ENCODE results near the gene TMEM178B. TPM values are rescaled to one million over a fixed set of nuclear protein-coding genes. Genes with fewer than 3 reads are reported as not detected.
A peak's percentile ranks its signal among the peaks of the same experiment; 100 is the strongest.

The TMEM178B gene
- total and polyA plus RNA-seq, 2 experiments from 2014 or later = 0.39 to 0.46 TPM

DNA sequence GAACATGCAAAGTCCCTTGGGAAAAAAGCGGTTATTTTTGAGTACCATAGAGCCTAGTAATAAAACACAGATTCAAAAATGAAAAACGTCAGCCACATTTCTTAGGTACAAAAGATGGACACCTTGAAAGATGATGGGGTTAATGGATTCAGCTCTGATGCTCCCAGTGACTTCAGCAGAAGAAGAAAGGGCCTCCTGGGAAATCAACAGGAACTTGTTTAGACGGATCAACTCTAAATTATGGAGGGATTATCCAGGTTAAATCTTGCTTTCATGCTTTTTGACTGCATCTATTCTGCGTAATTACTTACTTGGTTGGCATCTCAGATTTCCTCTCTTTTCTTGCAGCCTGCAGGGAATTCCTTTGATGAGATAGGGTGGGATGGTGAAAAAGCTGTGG lies 82.5 kb downstream of the TMEM178B start:
- no peaks in the 10 kb centered on the region for H3K9me3 ChIP-seq (ENCODE audit: low read depth)
- TF ChIP-seq CTCF (IDR thresholded peaks at IDR 0.05; ENCODE audit: low read depth, low read length) = no peak
- H3K27ac ChIP-seq = no peak overlapping the region
- H3K36me3 ChIP-seq = no peaks in the 10 kb centered on the region
- no peaks in the 10 kb centered on the region for H3K4me1 ChIP-seq (ENCODE audit: low read depth)
- DNase-seq (ENCODE audit: low read depth in 1 of 2, low spot score in 1 of 2) = no peak
- H3K27me3 ChIP-seq = no peaks in the 10 kb centered on the region
- no peak overlapping the region for H3K4me3 ChIP-seq

DNA sequence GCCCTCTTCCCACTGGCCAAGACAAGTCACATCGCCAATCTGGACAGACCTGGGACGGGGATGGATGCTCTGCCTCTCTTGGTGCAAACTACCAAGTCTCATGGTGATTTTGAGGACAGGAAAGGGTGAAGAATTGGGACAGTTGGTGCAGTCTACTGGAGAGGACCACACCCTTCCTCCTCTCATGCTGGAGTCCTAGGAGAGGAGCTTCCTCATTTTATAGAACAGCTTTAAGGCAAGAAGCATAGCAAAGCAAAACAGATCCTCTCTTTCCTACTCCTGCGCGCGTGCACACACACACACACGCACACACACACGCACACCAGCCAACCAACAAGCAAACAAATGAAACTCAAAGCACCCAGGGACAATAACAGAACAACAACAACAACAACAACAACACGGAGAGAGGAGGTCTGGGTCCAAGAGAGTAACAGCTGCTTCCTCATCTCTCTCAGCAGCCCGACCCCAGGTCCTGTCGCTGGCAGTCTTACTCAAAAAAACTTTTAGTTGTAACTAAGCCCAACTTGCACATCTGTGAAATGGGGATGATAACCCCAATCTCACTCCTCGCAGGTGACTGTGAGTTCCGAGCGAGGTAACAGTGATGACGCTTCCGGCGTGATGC lies 83.4 kb downstream of the TMEM178B start:
- no peaks in the 10 kb centered on the region for H3K36me3 ChIP-seq
- no peaks in the 10 kb centered on the region for H3K27me3 ChIP-seq
- no peak for TF ChIP-seq CTCF (IDR thresholded peaks at IDR 0.05; ENCODE audit: low read depth, low read length)
- no peak overlapping the region for H3K4me3 ChIP-seq
- no peak for DNase-seq (ENCODE audit: low read depth in 1 of 2, low spot score in 1 of 2)
- no peaks in the 10 kb centered on the region for H3K4me1 ChIP-seq (ENCODE audit: low read depth)
- no peaks in the 10 kb centered on the region for H3K9me3 ChIP-seq (ENCODE audit: low read depth)
- H3K27ac ChIP-seq = no peak overlapping the region

GRCh38 chr7:141158561-141158960 lies 84.7 kb downstream of the TMEM178B start:
- Histone ChIP-seq H3K9me3 (ENCODE audit: low read depth) (no peaks in the 10 kb centered on the region), H3K27me3 (no peaks in the 10 kb centered on the region), H3K36me3 (no peaks in the 10 kb centered on the region), H3K4me3 (no peak overlapping the region), H3K27ac (no peak overlapping the region), H3K4me1 (ENCODE audit: low read depth) (no peaks in the 10 kb centered on the region)
- DNase-seq (ENCODE audit: low read depth in 1 of 2, low spot score in 1 of 2) = peak in 1 of 2 donors; percentile 83
- no peak for TF ChIP-seq CTCF (IDR thresholded peaks at IDR 0.05; ENCODE audit: low read depth, low read length)

DNA sequence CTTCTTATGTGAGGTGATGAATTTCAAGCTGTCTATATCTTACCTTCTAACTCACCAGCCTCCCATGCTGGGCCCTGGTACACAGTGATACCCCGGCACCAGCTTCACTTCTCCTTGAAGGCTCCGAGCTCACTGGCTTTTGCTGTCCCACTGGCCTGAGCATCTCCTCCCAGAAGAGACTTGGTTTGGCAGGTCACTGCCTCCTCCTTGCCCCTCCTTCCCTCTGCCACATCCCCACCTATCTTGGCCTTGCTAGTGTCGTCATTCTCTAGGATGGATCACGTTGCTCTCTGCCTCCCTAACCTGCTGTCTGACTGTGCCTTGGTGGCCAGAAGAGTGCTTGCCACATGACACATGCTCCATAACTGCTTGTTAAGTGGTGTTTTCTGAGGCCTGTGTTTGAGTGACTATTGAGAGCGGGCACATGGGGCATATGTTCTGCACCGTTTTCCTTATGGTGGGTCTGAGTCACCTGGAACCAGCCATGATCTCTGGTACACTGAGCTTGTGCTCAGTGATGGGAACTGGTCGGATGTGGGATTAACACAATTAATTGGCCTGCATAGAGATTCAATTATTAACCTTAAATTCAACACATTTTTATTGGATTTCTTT lies 86.5 kb downstream of the TMEM178B start:
- Histone ChIP-seq H3K36me3 (no peaks in the 10 kb centered on the region), H3K4me3 (no peak overlapping the region), H3K4me1 (ENCODE audit: low read depth) (no peaks in the 10 kb centered on the region), H3K27ac (no peak overlapping the region), H3K9me3 (ENCODE audit: low read depth) (no peaks in the 10 kb centered on the region), H3K27me3 (no peaks in the 10 kb centered on the region)
- no peak for TF ChIP-seq CTCF (IDR thresholded peaks at IDR 0.05; ENCODE audit: low read depth, low read length)
- DNase-seq (ENCODE audit: low read depth in 1 of 2, low spot score in 1 of 2) = no peak

GRCh38 chr7:141161550-141162535 lies 88.0 kb downstream of the TMEM178B start:
- no peak for TF ChIP-seq CTCF (IDR thresholded peaks at IDR 0.05; ENCODE audit: low read depth, low read length)
- Histone ChIP-seq H3K27me3 (no peaks in the 10 kb centered on the region), H3K27ac (no peak overlapping the region), H3K36me3 (no peaks in the 10 kb centered on the region), H3K4me1 (ENCODE audit: low read depth) (no peaks in the 10 kb centered on the region), H3K9me3 (ENCODE audit: low read depth) (no peaks in the 10 kb centered on the region), H3K4me3 (no peak overlapping the region)
- DNase-seq (ENCODE audit: low read depth in 1 of 2, low spot score in 1 of 2) = no peak

Measured in cardiac muscle cell (in vitro differentiated cells and primary cell).